OCI-M1 (cell line): ENCODE measurements around the gene PPP2R2D.

Experiments used
- DNase-seq: peaks from one replicate; lab custom pipeline; 2025; lab: John Stamatoyannopoulos, UW

Gene PPP2R2D

GRCh38 chr10:131998845-131999681 is 98.3 kb downstream of the PPP2R2D start:
- no peak for DNase-seq

GRCh38 chr10:132001238-132001972 is 100.6 kb downstream of the PPP2R2D start:
- DNase-seq, result peak; percentile 80

GRCh38 chr10:132002004-132002403 is 101.2 kb downstream of the PPP2R2D start:
- DNase-seq, result no peak

- no peak for DNase-seq
These were observed 102.6 kb downstream of the PPP2R2D start for GRCh38 chr10:132003282-132003924.

- no peak for DNase-seq
These were observed 103.2 kb downstream of the PPP2R2D start for GRCh38 chr10:132004052-132004451.

- no peak for DNase-seq
These were observed 104.3 kb downstream of the PPP2R2D start for GRCh38 chr10:132005147-132005546.

GRCh38 chr10:132006966-132007365 is 106.2 kb downstream of the PPP2R2D start:
- DNase-seq, result no peak

GRCh38 chr10:132007681-132008080 is 106.9 kb downstream of the PPP2R2D start:
- no peak for DNase-seq
